HepG2 (cell line): Measurements from ENCODE around the gene HYPK. TPM values are rescaled to one million over a fixed set of nuclear protein-coding genes. Genes with fewer than 3 reads are reported as not detected.
A peak's percentile ranks its signal among the peaks of the same experiment; 100 is the strongest.

Experiments used
- BCL6 ChIP-seq: IDR thresholded peaks from 2 replicates; pipeline ENCODE4 v1.6.1; 2016; ENCODE audit warnings: missing genetic modification reagents, missing compliant biosample characterization
- EEA1 ChIP-seq: sonication (generic); formaldehyde crosslinking; IDR thresholded peaks from 2 replicates; pipeline ENCODE4 v1.5.1; 2020; ENCODE audit warnings: mild to moderate bottlenecking, missing genetic modification reagents, borderline replicate concordance
- EP300 ChIP-seq, 3 experiments: sonication (generic) in 1 of 3; formaldehyde crosslinking in 1 of 3; IDR thresholded peaks; 2 replicates each; pipeline versions ENCODE4 v1.5.1 to v1.6.1; 2011 to 2020; ENCODE audit warnings: low read depth in 2 of 3, low read length in 2 of 3, borderline replicate concordance in 1 of 3, improper control_type of control experiment in 1 of 3, mild to moderate bottlenecking in 1 of 3, missing genetic modification reagents in 1 of 3, moderate library complexity in 1 of 3
- HBP1 ChIP-seq: IDR thresholded peaks from 2 replicates; pipeline ENCODE4 v1.6.1; 2016; ENCODE audit warnings: low read depth, control low read depth
- HNRNPLL ChIP-seq: fragments of 200-400 bp; formaldehyde crosslinking; IDR thresholded peaks from 2 replicates; pipeline ENCODE4 v1.6.1; 2017; ENCODE audit warnings: mild to moderate bottlenecking, low read depth, low read length; ENCODE audit not compliant: poor library complexity, severe bottlenecking
- HOXA3 ChIP-seq: sonication (generic); formaldehyde crosslinking; IDR thresholded peaks from 2 replicates; pipeline ENCODE4 v1.5.0; 2020; ENCODE audit warnings: missing genetic modification reagents
- JUN ChIP-seq: sonication (generic); formaldehyde crosslinking; IDR thresholded peaks from 2 replicates; pipeline ENCODE4 v1.4.0; 2020; ENCODE audit warnings: mild to moderate bottlenecking, missing genetic modification reagents
- MLXIP ChIP-seq: sonication (generic); formaldehyde crosslinking; IDR thresholded peaks from 2 replicates; pipeline ENCODE4 v1.9.0; 2021; ENCODE audit warnings: missing genetic modification reagents, borderline replicate concordance
- MYC ChIP-seq: sonication (generic); formaldehyde crosslinking; IDR thresholded peaks from 2 replicates; pipeline ENCODE4 v1.9.0; 2021; ENCODE audit warnings: missing genetic modification reagents, borderline replicate concordance
- POGZ ChIP-seq: sonication (generic); formaldehyde crosslinking; IDR thresholded peaks from 2 replicates; pipeline ENCODE4 v1.4.0; 2020; ENCODE audit warnings: mild to moderate bottlenecking, missing genetic modification reagents
- RBM22 ChIP-seq: fragments of 200-400 bp; formaldehyde crosslinking; optimal IDR thresholded peaks from 2 replicates; pipeline ENCODE3; 2017; ENCODE audit warnings: mild to moderate bottlenecking, low read length, moderate library complexity
- TMF1 ChIP-seq: sonication (generic); formaldehyde crosslinking; IDR thresholded peaks from 2 replicates; pipeline ENCODE4 v1.8.1; 2022; ENCODE audit warnings: low read depth, missing genetic modification reagents
- ZNF224 ChIP-seq: sonication (generic); formaldehyde crosslinking; IDR thresholded peaks from 2 replicates; pipeline ENCODE4 v1.5.0; 2020; ENCODE audit warnings: mild to moderate bottlenecking, missing genetic modification reagents
- ZNF350 ChIP-seq: sonication (generic); formaldehyde crosslinking; IDR thresholded peaks from 2 replicates; pipeline ENCODE4 v1.4.0; 2020; ENCODE audit warnings: mild to moderate bottlenecking, low read depth, missing genetic modification reagents, borderline replicate concordance
- ZNF367 ChIP-seq: sonication (generic); formaldehyde crosslinking; IDR thresholded peaks from 2 replicates; pipeline ENCODE4 v1.4.0; 2020; ENCODE audit warnings: missing genetic modification reagents, borderline replicate concordance
- ZNF670 ChIP-seq: sonication (generic); formaldehyde crosslinking; IDR thresholded peaks from 2 replicates; pipeline ENCODE4 v1.8.0; 2022; ENCODE audit warnings: mild to moderate bottlenecking, missing genetic modification reagents, borderline replicate concordance
- ZNF709 ChIP-seq: sonication (generic); formaldehyde crosslinking; IDR thresholded peaks from 2 replicates; pipeline ENCODE4 v1.5.0; 2020; ENCODE audit warnings: mild to moderate bottlenecking, missing genetic modification reagents
- ZNF775 ChIP-seq: sonication (generic); formaldehyde crosslinking; IDR thresholded peaks from 2 replicates; pipeline ENCODE4 v1.4.0; 2020; ENCODE audit warnings: missing genetic modification reagents, mild to moderate bottlenecking, moderate library complexity, borderline replicate concordance
- ZNF784 ChIP-seq: sonication (generic); formaldehyde crosslinking; IDR thresholded peaks from 2 replicates; pipeline ENCODE4 v1.5.1; 2020; ENCODE audit warnings: missing genetic modification reagents, mild to moderate bottlenecking, borderline replicate concordance
- polyA plus RNA-seq, 8 experiments: library from polyadenylated mRNA; depleted of rRNA in 3 of 8; stranded (reverse) in 7 of 8; unstranded in 1 of 8; fragments of >200 nt; fragmentation: Illumina TruSeq in 4 of 8; extraction: Trizol in 4 of 8; gene quantifications; 2 replicates each; pipeline versions ENCODE4 v1.2.1 to v1.2.3, GENCODE V29; 2011 to 2016; ENCODE audit warnings: low read depth in 4 of 8, missing spikeins in 1 of 8, mixed read lengths in 1 of 8; ENCODE audit not compliant: insufficient read depth in 1 of 8
- total RNA-seq, 5 experiments: library from RNA; depleted of rRNA; stranded (reverse); fragments of >200 nt; fragmentation: Illumina TruSeq; extraction: Trizol; gene quantifications; 2 replicates each; pipeline ENCODE4 v1.2.3, GENCODE V29; 2016; ENCODE audit warnings: low read depth in 1 of 5
- TF ChIP-seq, protein P1 (sequence below): sonication (generic); formaldehyde crosslinking; IDR thresholded peaks from 2 replicates; pipeline ENCODE4 v1.5.1; 2020; ENCODE audit warnings: missing genetic modification reagents, mild to moderate bottlenecking, borderline replicate concordance

HYPK gene
- total and polyA plus RNA-seq, 2 of the 13 experiments (the other 11 are each of a cell fraction or from before 2014, with no cell fraction given), result 13.5 to 16.5 TPM

GRCh38 chr15:43777267-43777914 lies 23.0 kb upstream of the HYPK start (continued):
- peak; percentile 47 for TF ChIP-seq HNRNPLL
- TF ChIP-seq ZNF670 (CRISPR knock-in tag), result peak; percentile 85; the same call in 1 of the 2 replicates
- peak; percentile 21; the same call in 1 of the 2 replicates for TF ChIP-seq ZNF350
- peak; percentile 65; the same call in 1 of the 2 replicates for TF ChIP-seq TMF1 (CRISPR knock-in tag)
- TF ChIP-seq JUN (CRISPR knock-in tag), result 0 out of 2 replicates have a peak, but pooled peaks have one; percentile 33
- no peak for TF ChIP-seq EEA1 (CRISPR knock-in tag)
- TF ChIP-seq HBP1 (CRISPR knock-in tag), result no peak
- no peak; the same call in none of the 2 replicates for TF ChIP-seq ZNF224 (CRISPR knock-in tag)
- TF ChIP-seq ZNF709 (CRISPR knock-in tag), result peak; percentile 80; the same call in 1 of the 2 replicates
- TF ChIP-seq, protein P1, sequence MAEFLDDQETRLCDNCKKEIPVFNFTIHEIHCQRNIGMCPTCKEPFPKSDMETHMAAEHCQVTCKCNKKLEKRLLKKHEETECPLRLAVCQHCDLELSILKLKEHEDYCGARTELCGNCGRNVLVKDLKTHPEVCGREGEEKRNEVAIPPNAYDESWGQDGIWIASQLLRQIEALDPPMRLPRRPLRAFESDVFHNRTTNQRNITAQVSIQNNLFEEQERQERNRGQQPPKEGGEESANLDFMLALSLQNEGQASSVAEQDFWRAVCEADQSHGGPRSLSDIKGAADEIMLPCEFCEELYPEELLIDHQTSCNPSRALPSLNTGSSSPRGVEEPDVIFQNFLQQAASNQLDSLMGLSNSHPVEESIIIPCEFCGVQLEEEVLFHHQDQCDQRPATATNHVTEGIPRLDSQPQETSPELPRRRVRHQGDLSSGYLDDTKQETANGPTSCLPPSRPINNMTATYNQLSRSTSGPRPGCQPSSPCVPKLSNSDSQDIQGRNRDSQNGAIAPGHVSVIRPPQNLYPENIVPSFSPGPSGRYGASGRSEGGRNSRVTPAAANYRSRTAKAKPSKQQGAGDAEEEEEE (CRISPR knock-in tag), result no peak
- peak; percentile 68; the same call in 1 of the 2 replicates for TF ChIP-seq HOXA3 (CRISPR knock-in tag)
- TF ChIP-seq MYC, result peak; percentile 67; the same call in 1 of the 2 replicates
- TF ChIP-seq POGZ (CRISPR knock-in tag), result no peak
- TF ChIP-seq ZNF784, result no peak
- TF ChIP-seq BCL6 (CRISPR knock-in tag), result no peak
- TF ChIP-seq ZNF775 (CRISPR knock-in tag), result no peak; the same call in 1 of the 2 replicates
- no peak for TF ChIP-seq EP300 (IDR thresholded peaks at IDR 0.05; ENCODE audit: low read depth in 2 of 2, low read length in 2 of 2)
- no peak for TF ChIP-seq EP300 (CRISPR knock-in tag; IDR thresholded peaks at IDR 0.05; ENCODE audit: borderline replicate concordance)
- TF ChIP-seq MLXIP (CRISPR knock-in tag), result no peak
- TF ChIP-seq ZNF367, result no peak
- TF ChIP-seq RBM22, result no peak
